ENCODE data around the gene STIM1.
"Not testable (repeated sequence)": the region's sequence is repeated elsewhere in the genome, so short reads cannot be mapped to it uniquely, and the experiment has no call there.

The STIM1 gene

GRCh38 chr11:4008116-4008515 lies 152.7 kb downstream of the STIM1 start:
- no peaks in the 10 kb centered on the region for H3K9me3 ChIP-seq (ENCODE audit: insufficient read depth, low read length)
- no peaks in the 10 kb centered on the region for H3K27me3 ChIP-seq (ENCODE audit: insufficient read depth, insufficient read length)
- H3K4me1 ChIP-seq (ENCODE audit: insufficient read depth, insufficient read length): no peaks in the 10 kb centered on the region
- no peak overlapping the region for H3K4me3 ChIP-seq (ENCODE audit: insufficient read length, low read depth)
- DNase-seq (ENCODE audit: low read depth, low spot score): no peak
- no peak overlapping the region for H3K9ac ChIP-seq (ENCODE audit: insufficient read length, low read depth)
- no peaks in the 10 kb centered on the region for H3K36me3 ChIP-seq (ENCODE audit: insufficient read depth, insufficient read length, low read length)
- TF ChIP-seq SUZ12 (IDR thresholded peaks at IDR 0.05; ENCODE audit: extremely low read depth, insufficient read depth, insufficient read length) (no peak), YY1 (IDR thresholded peaks at IDR 0.05; ENCODE audit: insufficient read depth, insufficient read length) (no peak), ZNF274 (IDR thresholded peaks at IDR 0.05; ENCODE audit: low read depth, low read length) (no peak)

GRCh38 chr11:4016602-4017001 lies 161.1 kb downstream of the STIM1 start:
- DNase-seq (ENCODE audit: low read depth, low spot score): peak; percentile 43
- not testable (repeated sequence) for H3K4me3 ChIP-seq (ENCODE audit: insufficient read length, low read depth); H3K9me3 ChIP-seq (ENCODE audit: insufficient read depth, low read length); H3K36me3 ChIP-seq (ENCODE audit: insufficient read depth, insufficient read length, low read length); H3K9ac ChIP-seq (ENCODE audit: insufficient read length, low read depth); H3K27me3 ChIP-seq (ENCODE audit: insufficient read depth, insufficient read length); H3K4me1 ChIP-seq (ENCODE audit: insufficient read depth, insufficient read length)

GRCh38 chr11:4017129-4017528 lies 161.7 kb downstream of the STIM1 start:
- Histone ChIP-seq H3K9ac (ENCODE audit: insufficient read length, low read depth) (no peak overlapping the region), H3K9me3 (ENCODE audit: insufficient read depth, low read length) (peaks cover 7% of the 10 kb centered on the region; the same call in 1 of the 2 replicates), H3K27me3 (ENCODE audit: insufficient read depth, insufficient read length) (no peaks in the 10 kb centered on the region), H3K4me3 (ENCODE audit: insufficient read length, low read depth) (no peak overlapping the region), H3K36me3 (ENCODE audit: insufficient read depth, insufficient read length, low read length) (no peaks in the 10 kb centered on the region), H3K4me1 (ENCODE audit: insufficient read depth, insufficient read length) (no peaks in the 10 kb centered on the region)
- no peak for TF ChIP-seq SUZ12 (IDR thresholded peaks at IDR 0.05; ENCODE audit: extremely low read depth, insufficient read depth, insufficient read length)
- TF ChIP-seq YY1 (IDR thresholded peaks at IDR 0.05; ENCODE audit: insufficient read depth, insufficient read length): no peak
- TF ChIP-seq ZNF274 (IDR thresholded peaks at IDR 0.05; ENCODE audit: low read depth, low read length): no peak
- no peak for DNase-seq (ENCODE audit: low read depth, low spot score)

- H3K9me3 ChIP-seq (ENCODE audit: insufficient read depth, low read length): peaks cover 7% of the 10 kb centered on the region
- no peak overlapping the region for H3K9ac ChIP-seq (ENCODE audit: insufficient read length, low read depth)
- H3K4me3 ChIP-seq (ENCODE audit: insufficient read length, low read depth): no peak overlapping the region
- TF ChIP-seq YY1 (IDR thresholded peaks at IDR 0.05; ENCODE audit: insufficient read depth, insufficient read length) (no peak), SUZ12 (IDR thresholded peaks at IDR 0.05; ENCODE audit: extremely low read depth, insufficient read depth, insufficient read length) (no peak), ZNF274 (IDR thresholded peaks at IDR 0.05; ENCODE audit: low read depth, low read length) (no peak)
- no peak for DNase-seq (ENCODE audit: low read depth, low spot score)
- no peaks in the 10 kb centered on the region for H3K4me1 ChIP-seq (ENCODE audit: insufficient read depth, insufficient read length)
- H3K27me3 ChIP-seq (ENCODE audit: insufficient read depth, insufficient read length): no peaks in the 10 kb centered on the region
- H3K36me3 ChIP-seq (ENCODE audit: insufficient read depth, insufficient read length, low read length): no peaks in the 10 kb centered on the region
Measured at GRCh38 chr11:4018641-4019040, 163.2 kb downstream of the STIM1 start.

- H3K9ac ChIP-seq (ENCODE audit: insufficient read length, low read depth): no peak overlapping the region
- H3K36me3 ChIP-seq (ENCODE audit: insufficient read depth, insufficient read length, low read length): no peaks in the 10 kb centered on the region
- DNase-seq (ENCODE audit: low read depth, low spot score): no peak
- no peak for TF ChIP-seq ZNF274 (IDR thresholded peaks at IDR 0.05; ENCODE audit: low read depth, low read length)
- TF ChIP-seq SUZ12 (IDR thresholded peaks at IDR 0.05; ENCODE audit: extremely low read depth, insufficient read depth, insufficient read length): no peak
- TF ChIP-seq YY1 (IDR thresholded peaks at IDR 0.05; ENCODE audit: insufficient read depth, insufficient read length): no peak
- no peak overlapping the region for H3K4me3 ChIP-seq (ENCODE audit: insufficient read length, low read depth)
- peaks cover 7% of the 10 kb centered on the region for H3K9me3 ChIP-seq (ENCODE audit: insufficient read depth, low read length)
- no peaks in the 10 kb centered on the region for H3K27me3 ChIP-seq (ENCODE audit: insufficient read depth, insufficient read length)
- no peaks in the 10 kb centered on the region for H3K4me1 ChIP-seq (ENCODE audit: insufficient read depth, insufficient read length)
Measured at GRCh38 chr11:4019891-4020290, 164.4 kb downstream of the STIM1 start.

GRCh38 chr11:4022669-4023068 lies 167.2 kb downstream of the STIM1 start:
- DNase-seq (ENCODE audit: low read depth, low spot score): no peak
- H3K4me1 ChIP-seq (ENCODE audit: insufficient read depth, insufficient read length): no peaks in the 10 kb centered on the region
- no peak for TF ChIP-seq ZNF274 (IDR thresholded peaks at IDR 0.05; ENCODE audit: low read depth, low read length)
- no peak for TF ChIP-seq SUZ12 (IDR thresholded peaks at IDR 0.05; ENCODE audit: extremely low read depth, insufficient read depth, insufficient read length)
- no peak for TF ChIP-seq YY1 (IDR thresholded peaks at IDR 0.05; ENCODE audit: insufficient read depth, insufficient read length)
- H3K36me3 ChIP-seq (ENCODE audit: insufficient read depth, insufficient read length, low read length): peaks cover 2% of the 10 kb centered on the region
- no peak overlapping the region for H3K4me3 ChIP-seq (ENCODE audit: insufficient read length, low read depth)
- H3K27me3 ChIP-seq (ENCODE audit: insufficient read depth, insufficient read length): no peaks in the 10 kb centered on the region
- H3K9ac ChIP-seq (ENCODE audit: insufficient read length, low read depth): no peak overlapping the region
- H3K9me3 ChIP-seq (ENCODE audit: insufficient read depth, low read length): peaks cover 14% of the 10 kb centered on the region

GRCh38 chr11:4025248-4025966 lies 169.9 kb downstream of the STIM1 start:
- H3K4me3 ChIP-seq (ENCODE audit: insufficient read length, low read depth): no peak overlapping the region
- peaks cover 12% of the 10 kb centered on the region for H3K9me3 ChIP-seq (ENCODE audit: insufficient read depth, low read length)
- H3K4me1 ChIP-seq (ENCODE audit: insufficient read depth, insufficient read length): no peaks in the 10 kb centered on the region
- peaks cover 2% of the 10 kb centered on the region for H3K36me3 ChIP-seq (ENCODE audit: insufficient read depth, insufficient read length, low read length)
- no peak for TF ChIP-seq SUZ12 (IDR thresholded peaks at IDR 0.05; ENCODE audit: extremely low read depth, insufficient read depth, insufficient read length)
- TF ChIP-seq YY1 (IDR thresholded peaks at IDR 0.05; ENCODE audit: insufficient read depth, insufficient read length): no peak
- no peak for TF ChIP-seq ZNF274 (IDR thresholded peaks at IDR 0.05; ENCODE audit: low read depth, low read length)
- DNase-seq (ENCODE audit: low read depth, low spot score): no peak
- H3K9ac ChIP-seq (ENCODE audit: insufficient read length, low read depth): no peak overlapping the region
- H3K27me3 ChIP-seq (ENCODE audit: insufficient read depth, insufficient read length): no peaks in the 10 kb centered on the region
